Chondrocyte (in vitro differentiated cells): Measurements from ENCODE around the gene MRTFA. TPM values are rescaled to one million over a fixed set of nuclear protein-coding genes. Genes with fewer than 3 reads are reported as not detected.

ENCODE experiments used
- DNase-seq: peaks from one replicate; pipeline ENCODE4 v3.0.0; 2021; ENCODE audit warnings: mixed read lengths, low spot score
- H3K27ac Mint-ChIP-seq: one replicate; pipeline ENCODE4 v1.8.0; 2021; ENCODE audit warnings: mild to moderate bottlenecking, moderate library complexity, mixed read lengths; ENCODE audit not compliant: unreplicated experiment
- H3K27me3 Mint-ChIP-seq: 2 replicates; pipeline ENCODE4 v1.8.0; 2021; ENCODE audit warnings: low read depth, mixed read lengths
- H3K36me3 Mint-ChIP-seq: 2 replicates; pipeline ENCODE4 v1.8.0; 2021; ENCODE audit warnings: low read depth, mixed read lengths
- H3K4me1 Mint-ChIP-seq: 2 replicates; pipeline ENCODE4 v1.8.0; 2021; ENCODE audit warnings: low read depth, mild to moderate bottlenecking, mixed read lengths
- H3K4me3 Mint-ChIP-seq: one replicate; pipeline ENCODE4 v1.8.0; 2021; ENCODE audit warnings: mild to moderate bottlenecking, moderate library complexity, mixed read lengths; ENCODE audit not compliant: unreplicated experiment
- H3K9me3 Mint-ChIP-seq: 2 replicates; pipeline ENCODE4 v1.8.0; 2021; ENCODE audit warnings: low read depth, mixed read lengths
- total RNA-seq: library from RNA; stranded (reverse); gene quantifications from 3 replicates; pipeline ENCODE4 v1.2.1, GENCODE V29; 2021
- TF ChIP-seq, protein P1 (sequence below): fragments of 200-600 bp; sonication (generic); IDR thresholded peaks from 2 replicates; pipeline ENCODE4 v1.5.0; 2021; ENCODE audit warnings: antibody characterized with exemption, mild to moderate bottlenecking, moderate library complexity

Gene MRTFA
- total RNA-seq, 1 donor from 2014 or later: 69.8 TPM

DNA sequence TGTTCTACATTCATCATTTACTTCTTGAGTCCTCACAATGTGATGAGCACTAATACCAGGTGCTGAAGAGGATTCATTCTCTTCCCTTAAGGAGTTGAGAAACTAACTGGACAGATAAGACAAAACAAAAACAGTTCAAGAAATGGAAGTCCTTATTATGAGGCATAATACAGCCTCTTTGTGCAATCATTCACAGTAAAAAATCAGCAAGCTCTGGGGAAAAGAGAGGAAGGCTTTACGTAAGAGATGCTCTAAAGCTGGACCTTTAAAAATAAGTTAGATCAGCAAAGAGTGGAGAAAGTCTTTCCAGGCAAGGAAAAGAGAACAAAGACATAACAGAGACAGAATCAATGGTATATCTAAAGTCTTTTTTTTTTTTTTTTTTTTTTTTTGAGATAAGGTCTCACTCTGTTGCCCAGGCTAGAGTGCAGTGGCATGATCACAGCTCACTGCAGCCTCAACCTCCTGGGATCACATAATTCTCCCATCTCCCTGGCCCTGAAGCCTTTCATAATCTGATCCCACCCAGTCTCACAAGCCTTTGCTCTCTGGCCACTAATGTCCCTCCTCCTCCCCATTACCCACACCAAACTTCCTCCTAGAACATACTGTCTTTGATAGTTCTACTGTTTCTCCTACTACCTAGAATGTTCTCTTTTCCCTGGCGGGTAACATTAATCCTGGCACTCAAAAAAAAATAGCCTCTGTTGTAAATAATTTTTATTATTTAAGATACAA lies 40.9 kb downstream of the MRTFA start:
- TF ChIP-seq, protein P1, sequence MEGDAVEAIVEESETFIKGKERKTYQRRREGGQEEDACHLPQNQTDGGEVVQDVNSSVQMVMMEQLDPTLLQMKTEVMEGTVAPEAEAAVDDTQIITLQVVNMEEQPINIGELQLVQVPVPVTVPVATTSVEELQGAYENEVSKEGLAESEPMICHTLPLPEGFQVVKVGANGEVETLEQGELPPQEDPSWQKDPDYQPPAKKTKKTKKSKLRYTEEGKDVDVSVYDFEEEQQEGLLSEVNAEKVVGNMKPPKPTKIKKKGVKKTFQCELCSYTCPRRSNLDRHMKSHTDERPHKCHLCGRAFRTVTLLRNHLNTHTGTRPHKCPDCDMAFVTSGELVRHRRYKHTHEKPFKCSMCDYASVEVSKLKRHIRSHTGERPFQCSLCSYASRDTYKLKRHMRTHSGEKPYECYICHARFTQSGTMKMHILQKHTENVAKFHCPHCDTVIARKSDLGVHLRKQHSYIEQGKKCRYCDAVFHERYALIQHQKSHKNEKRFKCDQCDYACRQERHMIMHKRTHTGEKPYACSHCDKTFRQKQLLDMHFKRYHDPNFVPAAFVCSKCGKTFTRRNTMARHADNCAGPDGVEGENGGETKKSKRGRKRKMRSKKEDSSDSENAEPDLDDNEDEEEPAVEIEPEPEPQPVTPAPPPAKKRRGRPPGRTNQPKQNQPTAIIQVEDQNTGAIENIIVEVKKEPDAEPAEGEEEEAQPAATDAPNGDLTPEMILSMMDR: no peak
- no peak overlapping the region for H3K4me3 Mint-ChIP-seq
- H3K4me1 Mint-ChIP-seq: peaks cover 62% of the 10 kb centered on the region
- no peaks in the 10 kb centered on the region for H3K9me3 Mint-ChIP-seq
- H3K27me3 Mint-ChIP-seq: no peaks in the 10 kb centered on the region
- H3K36me3 Mint-ChIP-seq: no peaks in the 10 kb centered on the region
- H3K27ac Mint-ChIP-seq: no peak overlapping the region
- DNase-seq: no peak

DNA sequence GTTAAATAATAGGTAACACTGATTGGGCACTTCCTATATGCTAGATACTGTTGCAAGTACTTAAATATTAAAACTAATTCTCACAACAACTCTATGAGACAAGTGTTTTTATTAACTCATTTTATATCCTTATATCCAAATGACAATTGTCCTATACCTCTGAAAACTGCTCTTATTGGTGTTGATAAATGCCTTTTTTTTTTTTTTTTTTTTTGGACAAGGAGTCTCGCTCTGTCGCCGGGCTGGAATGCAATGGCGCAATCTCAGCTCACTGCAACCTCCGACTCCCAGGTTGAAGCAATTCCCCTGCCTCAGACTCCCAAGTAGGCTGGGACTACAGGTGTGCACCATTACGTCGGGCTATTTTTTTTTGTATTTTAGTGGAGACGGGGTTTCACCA lies 41.6 kb downstream of the MRTFA start:
- H3K27me3 Mint-ChIP-seq: no peaks in the 10 kb centered on the region
- DNase-seq: no peak
- no peaks in the 10 kb centered on the region for H3K36me3 Mint-ChIP-seq
- no peaks in the 10 kb centered on the region for H3K9me3 Mint-ChIP-seq
- H3K4me1 Mint-ChIP-seq: peaks cover 56% of the 10 kb centered on the region
- H3K4me3 Mint-ChIP-seq: no peak overlapping the region
- no peak overlapping the region for H3K27ac Mint-ChIP-seq
- TF ChIP-seq, protein P1: no peak

DNA sequence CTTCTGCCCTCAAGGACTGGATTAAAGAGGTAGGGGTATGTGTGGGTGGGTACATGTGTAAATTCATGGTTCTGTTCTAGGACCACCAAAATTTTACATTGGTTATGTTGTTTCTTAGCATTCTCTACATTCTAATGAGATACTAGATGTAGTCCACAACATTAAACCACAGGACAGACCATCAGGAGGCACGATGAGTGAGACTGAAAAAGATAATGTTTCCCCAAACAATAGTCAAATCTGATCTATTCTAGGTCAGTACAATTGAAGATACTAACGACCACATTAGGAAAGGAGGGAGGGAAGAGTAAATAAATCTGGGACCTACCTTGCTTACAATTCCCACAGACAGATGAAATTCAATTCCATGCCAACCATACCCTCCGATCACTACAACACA lies 42.2 kb downstream of the MRTFA start:
- H3K9me3 Mint-ChIP-seq: no peaks in the 10 kb centered on the region

DNA sequence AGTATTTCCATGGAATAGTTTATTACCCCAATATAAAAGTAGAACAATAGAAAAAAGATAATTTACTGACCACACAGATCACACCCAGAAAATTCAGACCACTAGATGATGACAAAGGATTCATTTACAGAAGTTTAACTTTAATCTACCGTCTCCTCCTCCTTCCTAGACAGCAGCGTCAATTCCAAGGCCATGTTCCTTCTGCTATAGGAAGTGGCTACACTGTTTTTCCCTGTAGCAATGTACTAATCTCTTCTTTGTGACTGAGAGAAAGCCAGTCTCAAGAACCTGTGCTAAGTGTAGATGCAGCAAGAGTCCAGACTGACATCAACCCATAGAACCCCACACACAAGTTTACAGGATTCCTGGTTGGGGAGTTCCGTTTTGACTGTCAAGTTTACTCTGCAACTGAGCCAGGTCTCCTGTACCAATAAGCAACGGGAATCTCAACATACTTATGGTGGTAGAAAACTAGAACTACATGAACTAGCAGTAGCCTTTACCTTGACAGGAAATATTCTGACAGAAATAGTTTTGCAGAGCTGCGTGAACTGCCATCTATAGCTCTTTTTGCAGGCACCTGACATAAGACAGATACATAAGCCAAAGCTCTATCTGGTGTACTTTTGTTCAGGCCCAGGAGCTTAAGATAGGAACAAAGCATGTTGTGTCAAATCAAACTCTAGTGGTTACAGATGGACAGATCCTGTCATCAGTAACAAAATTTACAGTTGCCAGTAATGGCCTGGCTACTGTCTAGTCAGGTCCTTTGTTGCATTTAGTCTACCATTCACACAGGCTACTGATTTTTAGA lies 42.9 kb downstream of the MRTFA start:
- Mint-ChIP-seq H3K36me3 (no peaks in the 10 kb centered on the region), H3K27me3 (no peaks in the 10 kb centered on the region), H3K4me3 (no peak overlapping the region), H3K27ac (no peak overlapping the region), H3K4me1 (peaks cover 63% of the 10 kb centered on the region), H3K9me3 (no peaks in the 10 kb centered on the region)
- no peak for DNase-seq
- TF ChIP-seq, protein P1: no peak

More for the DNA sequence above, 42.2 kb downstream of the MRTFA start:
- Mint-ChIP-seq H3K27ac (no peak overlapping the region), H3K4me1 (peaks cover 56% of the 10 kb centered on the region), H3K36me3 (no peaks in the 10 kb centered on the region), H3K27me3 (no peaks in the 10 kb centered on the region), H3K4me3 (no peak overlapping the region)
- TF ChIP-seq, protein P1: no peak
- no peak for DNase-seq

DNA sequence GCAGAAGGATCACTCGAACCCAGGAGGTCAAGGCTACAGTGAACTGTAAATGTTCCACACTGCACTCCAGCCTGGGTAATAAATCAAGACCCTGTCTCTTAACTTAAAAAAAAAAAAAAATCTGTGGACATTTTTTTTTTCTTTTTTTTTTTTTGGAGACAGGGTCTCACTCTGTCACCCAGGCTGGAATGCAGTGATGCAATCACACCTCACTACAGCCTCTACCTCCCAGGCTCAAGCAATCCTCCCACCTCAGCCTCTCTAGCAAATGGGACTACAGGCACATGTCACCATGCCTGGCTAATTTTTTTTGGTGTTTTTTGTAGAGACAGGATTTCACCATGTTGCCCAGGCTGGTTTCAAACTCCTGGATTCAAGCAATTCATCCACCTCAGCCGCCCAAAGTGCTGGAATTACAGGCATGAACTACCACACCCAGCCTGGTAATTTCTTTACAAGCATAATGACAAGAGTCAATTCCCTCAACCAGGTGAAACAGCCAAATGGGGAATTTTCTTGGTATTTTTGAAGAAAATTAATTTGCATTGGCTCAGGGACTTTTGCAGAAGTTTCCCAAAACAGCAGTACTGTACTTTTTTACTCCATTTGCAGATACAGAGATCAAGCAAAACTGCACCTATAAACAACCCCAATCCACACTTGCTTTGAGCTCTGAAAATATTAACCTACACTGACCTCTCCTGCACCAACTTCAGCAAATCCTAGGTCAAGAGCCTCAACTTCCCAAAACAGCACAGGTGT lies 44.0 kb downstream of the MRTFA start:
- Mint-ChIP-seq H3K4me1 (peaks cover 61% of the 10 kb centered on the region), H3K27me3 (no peaks in the 10 kb centered on the region), H3K9me3 (no peaks in the 10 kb centered on the region), H3K36me3 (peaks cover 2% of the 10 kb centered on the region), H3K4me3 (no peak overlapping the region), H3K27ac (no peak overlapping the region)
- TF ChIP-seq, protein P1: no peak
- DNase-seq: no peak
